HG02852 (cell line): ENCODE data around the gene HEPACAM2.

Experiments
- ATAC-seq: cut with Tn5 transposase; IDR thresholded peaks from one replicate; pipeline ENCODE4 v1.9.1; 2021; ENCODE audit warnings: mild to moderate bottlenecking, moderate library complexity; ENCODE audit not compliant: unreplicated experiment

Gene HEPACAM2

GRCh38 chr7:93148727-93149126 is 77.5 kb downstream of the HEPACAM2 start:
- ATAC-seq: no peak

- peak; percentile 58 for ATAC-seq
Measured at GRCh38 chr7:93148144-93148543, 78.1 kb downstream of the HEPACAM2 start, which contains the start of gene SAMD9L. TSS of gene SAMD9L (minus strand) at chr7:93148385. CDS start at chr7:93135971, 12,414 bp downstream.

- peak; percentile 75 for ATAC-seq
Measured at GRCh38 chr7:93147363-93147762, 78.9 kb downstream of the HEPACAM2 start.

GRCh38 chr7:93146472-93147141 is 79.7 kb downstream of the HEPACAM2 start:
- ATAC-seq: peak; percentile 42

GRCh38 chr7:93146036-93146435 is 80.2 kb downstream of the HEPACAM2 start:
- no peak for ATAC-seq

- no peak for ATAC-seq
Measured at GRCh38 chr7:93145354-93145753, 80.9 kb downstream of the HEPACAM2 start.

- ATAC-seq: no peak
Measured at GRCh38 chr7:93142127-93142526, 84.1 kb downstream of the HEPACAM2 start.

GRCh38 chr7:93140582-93141191 is 85.6 kb downstream of the HEPACAM2 start:
- no peak for ATAC-seq

- no peak for ATAC-seq
Measured at GRCh38 chr7:93138576-93138975, 87.7 kb downstream of the HEPACAM2 start.
